Natural killer cell (primary cell): ENCODE measurements around the gene DAD1. TPM values are rescaled to one million over a fixed set of nuclear protein-coding genes. Genes with fewer than 3 reads are reported as not detected.

Experiments used
- ATAC-seq, 3 donors: fragments of 150-1000 bp in 2 of 3; fragments of 200-7000 bp in 1 of 3; cut with Tn5 transposase; 1 replicate in 1 of 3; 2 replicates in 2 of 3; pipeline ENCODE4 v1.10.0; 2021; ENCODE audit warnings: mild to moderate bottlenecking in 2 of 3, moderate library complexity in 2 of 3
- DNase-seq, 2 donors: peaks; one replicate each; pipeline versions ENCODE4 v3.0.0 to v3.0.0-alpha.2; 2013 to 2021; ENCODE audit warnings: mixed read lengths in 1 of 2
- H3K27ac ChIP-seq: one replicate; pipeline ENCODE4 v1.5.1; 2013; ENCODE audit warnings: mild to moderate bottlenecking, low read length
- H3K27me3 ChIP-seq: one replicate; pipeline ENCODE4 v1.6.1; 2013; ENCODE audit warnings: low read length; ENCODE audit not compliant: control insufficient read depth, insufficient read depth
- H3K36me3 ChIP-seq: one replicate; pipeline ENCODE4 v1.6.1; 2013; ENCODE audit warnings: low read length; ENCODE audit not compliant: control insufficient read depth, insufficient read depth
- H3K4me1 ChIP-seq: one replicate; pipeline ENCODE4 v1.6.1; 2013; ENCODE audit warnings: low read length; ENCODE audit not compliant: control insufficient read depth, insufficient read depth
- H3K4me3 ChIP-seq: one replicate; pipeline ENCODE4 v1.5.1; 2013; ENCODE audit warnings: low read length
- H3K9me3 ChIP-seq: one replicate; pipeline ENCODE4 v1.6.1; 2013; ENCODE audit warnings: low read length; ENCODE audit not compliant: control insufficient read depth, insufficient read depth
- H3K27ac Mint-ChIP-seq, 2 donors: one replicate each; pipeline ENCODE4 v1.8.0; 2022; ENCODE audit warnings: mild to moderate bottlenecking in 2 of 2, mixed read lengths in 2 of 2, moderate library complexity in 1 of 2
- H3K27me3 Mint-ChIP-seq, 2 donors: one replicate each; pipeline ENCODE4 v1.8.0; 2022; ENCODE audit warnings: low read depth in 2 of 2, mixed read lengths in 2 of 2
- H3K36me3 Mint-ChIP-seq: one replicate; pipeline ENCODE4 v1.8.0; 2022; ENCODE audit warnings: mixed read lengths
- H3K4me1 Mint-ChIP-seq, 2 donors: one replicate each; pipeline ENCODE4 v1.8.0; 2022; ENCODE audit warnings: mixed read lengths in 2 of 2
- H3K4me3 Mint-ChIP-seq: one replicate; pipeline ENCODE4 v1.8.0; 2022; ENCODE audit warnings: mild to moderate bottlenecking, moderate library complexity, mixed read lengths
- H3K9me3 Mint-ChIP-seq, 2 donors: one replicate each; pipeline ENCODE4 v1.8.0; 2022; ENCODE audit warnings: mixed read lengths in 2 of 2
- CTCF ChIP-seq: fragments of 200-600 bp; IDR thresholded peaks from one replicate; pipeline ENCODE4 v1.8.0; 2022; ENCODE audit warnings: antibody characterized with exemption
- WGBS: methylation state at CpG from one replicate; pipeline ENCODE4 v1.1.7; 2013; ENCODE audit warnings: missing lambda C conversion rate; ENCODE audit not compliant: insufficient coverage; 5-methylcytosine and 5-hydroxymethylcytosine counted together
- intact Hi-C: fragments of 100-400 bp; cut with micrococcal nuclease; formaldehyde crosslinking; loops from one replicate; pipeline ENCODE4 v1.14.2; 2022
- total RNA-seq, 4 donors: library from RNA; stranded (reverse); fragments of 120-200 nt in 1 of 4; gene quantifications; one replicate each; pipeline versions ENCODE4 v1.2.3 to v1.2.4, GENCODE V29; 2013 to 2022

DAD1 gene
- total RNA-seq, 3 donors from 2014 or later (not counting 1 experiment from before 2014, with no cell fraction given) = 79.5 to 97.9 (median 92.8) TPM

DNA sequence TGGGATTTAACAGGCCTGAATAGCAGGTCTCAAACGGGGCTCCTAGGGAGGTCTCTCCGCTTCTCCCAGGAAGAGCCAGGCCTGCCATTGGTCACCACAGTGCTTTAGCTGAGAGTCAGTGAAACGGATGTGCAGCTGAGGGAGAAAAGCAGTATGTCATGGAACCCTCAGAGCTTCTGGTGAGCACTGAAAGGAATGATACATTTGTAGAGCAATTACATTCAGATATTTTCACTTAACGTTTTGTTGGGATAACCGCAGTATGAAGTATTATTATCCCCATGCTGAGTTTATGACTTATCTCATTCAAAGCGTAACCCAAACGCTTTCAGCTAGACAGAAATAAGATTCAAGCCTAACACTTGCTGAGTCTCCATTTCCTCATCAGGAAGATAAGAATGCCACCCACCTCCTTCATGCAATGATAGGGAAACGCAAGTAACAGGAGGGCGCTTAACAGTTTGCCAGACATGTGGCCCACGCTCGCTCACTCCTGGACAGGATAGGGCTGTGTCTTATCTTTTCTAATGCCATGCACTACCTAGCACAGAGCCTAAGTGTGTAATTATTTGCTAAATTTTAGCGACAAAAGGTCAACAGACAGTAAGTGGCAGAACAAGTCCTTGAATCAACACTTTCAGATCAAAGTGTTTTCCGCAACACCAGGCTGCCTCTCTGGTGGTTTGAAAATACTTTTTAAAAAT, 28.2 kb downstream of the DAD1 start:
- H3K27me3 ChIP-seq = no peaks in the 10 kb centered on the region
- no peaks in the 10 kb centered on the region for H3K9me3 ChIP-seq
- Mint-ChIP-seq H3K4me3 (peak overlapping the region; percentile 73), H3K4me1 (peaks cover 91 to 99% of the 10 kb centered on the region in 2 donors), H3K36me3 (peaks cover 6% of the 10 kb centered on the region), H3K27me3 (peaks cover 0 to 4% of the 10 kb centered on the region in 2 donors), H3K9me3 (no peaks in the 10 kb centered on the region), H3K27ac (peak overlapping the region; percentile 98 to 100)
- no peak overlapping the region for H3K4me3 ChIP-seq
- no peak for ATAC-seq
- peak in 1 of 2 donors; percentile 62 for DNase-seq
- no peak for TF ChIP-seq CTCF
- intact Hi-C loops = loop anchor here (5.0 kb wide), 1 partner anchor 311 kb away; the partner anchor contains the start of gene LRP10
- peaks cover 5% of the 10 kb centered on the region for H3K36me3 ChIP-seq
- peaks cover 92% of the 10 kb centered on the region for H3K4me1 ChIP-seq
- 30% methylated on average over 13 of the region's 13 CpGs for WGBS
- H3K27ac ChIP-seq = peak overlapping the region; percentile 82

DNA sequence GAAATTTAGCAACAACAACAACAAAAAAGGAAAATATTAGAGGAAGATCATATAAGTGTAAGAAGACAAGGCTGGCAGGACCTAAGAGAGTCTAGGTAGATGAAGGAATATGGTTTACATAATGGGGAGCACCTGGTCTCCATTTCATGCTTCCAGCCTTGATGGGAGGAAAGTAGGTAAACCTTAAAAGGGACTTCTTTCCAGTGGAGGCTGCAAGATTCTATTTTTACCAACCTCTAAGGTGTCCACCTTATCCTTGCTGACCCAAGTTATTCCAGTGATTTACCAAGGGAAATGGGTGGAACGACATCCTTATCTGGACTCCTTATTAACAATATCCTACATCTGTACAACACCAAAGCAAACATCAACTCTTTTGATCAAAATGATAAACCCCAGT, 30.0 kb downstream of the DAD1 start:
- H3K36me3 ChIP-seq = peaks cover 3% of the 10 kb centered on the region
- Mint-ChIP-seq H3K9me3 (no peaks in the 10 kb centered on the region), H3K27me3 (peaks cover 0 to 4% of the 10 kb centered on the region in 2 donors), H3K27ac (peak overlapping the region; percentile 98 to 100), H3K4me3 (peak overlapping the region; percentile 94), H3K4me1 (peaks cover 84 to 92% of the 10 kb centered on the region in 2 donors), H3K36me3 (no peaks in the 10 kb centered on the region)
- no peak overlapping the region for H3K4me3 ChIP-seq
- peak overlapping the region; percentile 97 for H3K27ac ChIP-seq
- no peak for ATAC-seq
- H3K4me1 ChIP-seq = peaks cover 99% of the 10 kb centered on the region
- 85% methylated on average over 1 of the region's 1 CpG for WGBS
- TF ChIP-seq CTCF = no peak
- peak in 1 of 2 donors; percentile 26 for DNase-seq
- H3K9me3 ChIP-seq = no peaks in the 10 kb centered on the region
- intact Hi-C loops = no loop called here
- H3K27me3 ChIP-seq = no peaks in the 10 kb centered on the region

DNA sequence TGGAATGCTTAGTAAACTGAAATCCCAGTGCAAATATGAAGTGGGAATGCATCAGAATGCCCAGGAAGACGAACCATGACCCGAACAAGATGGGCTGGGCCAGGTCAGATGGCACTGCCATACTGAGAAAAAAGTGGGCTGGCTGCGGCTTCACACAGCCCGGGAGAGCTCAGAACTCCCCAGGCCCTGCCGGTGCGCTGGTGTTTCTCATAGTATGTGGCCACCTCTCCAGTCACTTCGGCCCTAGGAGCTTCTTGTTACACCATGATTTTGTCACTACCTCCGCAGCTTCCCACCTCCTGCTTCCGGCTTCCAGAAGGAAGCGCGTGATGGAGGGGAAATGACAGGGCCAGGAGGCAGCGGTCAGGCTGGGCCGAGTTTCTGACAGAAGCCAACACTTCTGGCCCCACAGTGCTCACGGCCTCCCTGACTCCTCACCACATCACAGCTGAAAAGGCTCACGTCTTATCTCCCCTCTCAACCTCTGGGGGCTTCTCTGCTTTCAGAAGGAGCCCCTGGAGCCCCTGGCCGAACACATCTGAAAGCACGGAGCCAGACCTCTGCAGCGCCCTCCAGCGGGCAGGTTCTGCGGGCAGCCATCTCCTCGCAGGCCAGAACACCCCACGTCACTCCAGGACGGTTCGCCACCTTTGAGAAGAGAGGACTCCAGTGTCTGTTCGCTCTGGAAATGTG, 30.7 kb downstream of the DAD1 start:
- intact Hi-C loops = no loop called here
- peak overlapping the region; percentile 98 to 100 for H3K27ac Mint-ChIP-seq
- H3K4me1 ChIP-seq = peaks cover 99% of the 10 kb centered on the region
- H3K9me3 ChIP-seq = no peaks in the 10 kb centered on the region
- H3K36me3 Mint-ChIP-seq = no peaks in the 10 kb centered on the region
- WGBS = 30% methylated on average over 24 of the region's 25 CpGs
- H3K4me1 Mint-ChIP-seq = peaks cover 83 to 91% of the 10 kb centered on the region in 2 donors
- H3K27me3 ChIP-seq = no peaks in the 10 kb centered on the region
- DNase-seq = peak; percentile 61 to 83
- no peaks in the 10 kb centered on the region for H3K9me3 Mint-ChIP-seq
- peak in 2 of 3 donors; percentile 10 to 14 for ATAC-seq
- H3K36me3 ChIP-seq = no peaks in the 10 kb centered on the region
- peaks cover 0 to 4% of the 10 kb centered on the region in 2 donors for H3K27me3 Mint-ChIP-seq
- H3K27ac ChIP-seq = peak overlapping the region; percentile 97
- peak overlapping the region; percentile 94 for H3K4me3 Mint-ChIP-seq
- peak; percentile 50 for TF ChIP-seq CTCF
- H3K4me3 ChIP-seq = no peak overlapping the region
